ENCODE data around the gene SOS2. TPM values are rescaled to one million over a fixed set of nuclear protein-coding genes. Genes with fewer than 3 reads are reported as not detected.

Gene SOS2
- total RNA-seq, 4 donors from 2014 or later = 23.9 to 29.5 (median 26.2) TPM

DNA sequence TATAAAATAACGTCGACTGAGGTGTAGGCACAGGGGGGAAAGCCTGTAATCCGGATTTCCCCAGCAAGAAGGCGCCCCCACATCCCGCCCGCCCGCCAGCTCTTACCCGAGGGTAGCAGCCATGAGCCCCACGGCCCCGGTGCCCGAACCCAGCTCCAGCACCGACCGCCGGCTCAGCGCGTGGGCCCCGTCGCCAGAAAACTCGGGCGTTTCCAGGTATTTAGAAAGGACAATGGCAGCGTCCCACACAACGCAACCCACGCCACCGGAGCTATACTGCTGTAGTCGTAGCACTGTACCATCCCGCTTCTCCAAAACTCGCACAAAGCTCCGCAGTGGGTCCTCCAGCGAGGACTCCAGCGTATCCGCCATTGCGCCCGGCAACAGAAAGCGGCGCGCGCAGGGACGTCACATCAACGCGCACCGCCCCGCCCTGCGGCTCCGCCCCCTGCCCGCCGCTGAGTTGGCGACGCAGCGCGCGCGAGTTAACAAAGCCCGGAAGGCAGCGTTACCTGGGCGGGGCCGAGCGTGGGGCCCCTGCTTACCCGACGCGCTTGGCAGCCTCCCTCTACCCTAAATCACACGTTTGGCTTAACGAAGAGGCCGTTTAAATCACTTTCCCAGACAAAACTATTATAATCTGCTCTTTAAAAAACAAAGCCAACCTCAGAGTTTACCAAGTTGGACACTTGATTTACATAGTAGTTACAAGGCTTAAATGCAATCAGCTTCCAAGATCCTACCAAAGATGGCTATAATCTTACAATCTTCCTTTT is 115.0 kb downstream of the SOS2 start, which contains the start of gene VCPKMT:
Gene VCPKMT (minus strand): TSS at position 392 of the 776 bp plus-strand sequence. CDS start 20 bp downstream, at position 372.
- intact Hi-C loops (cut with DNase I; ENCODE audit: low total_unique reads) = no loop called here
- TF ChIP-seq POLR2A (IDR thresholded peaks at IDR 0.05) = peak in 1 of 2 donors; percentile 36
- TF ChIP-seq, protein P1, sequence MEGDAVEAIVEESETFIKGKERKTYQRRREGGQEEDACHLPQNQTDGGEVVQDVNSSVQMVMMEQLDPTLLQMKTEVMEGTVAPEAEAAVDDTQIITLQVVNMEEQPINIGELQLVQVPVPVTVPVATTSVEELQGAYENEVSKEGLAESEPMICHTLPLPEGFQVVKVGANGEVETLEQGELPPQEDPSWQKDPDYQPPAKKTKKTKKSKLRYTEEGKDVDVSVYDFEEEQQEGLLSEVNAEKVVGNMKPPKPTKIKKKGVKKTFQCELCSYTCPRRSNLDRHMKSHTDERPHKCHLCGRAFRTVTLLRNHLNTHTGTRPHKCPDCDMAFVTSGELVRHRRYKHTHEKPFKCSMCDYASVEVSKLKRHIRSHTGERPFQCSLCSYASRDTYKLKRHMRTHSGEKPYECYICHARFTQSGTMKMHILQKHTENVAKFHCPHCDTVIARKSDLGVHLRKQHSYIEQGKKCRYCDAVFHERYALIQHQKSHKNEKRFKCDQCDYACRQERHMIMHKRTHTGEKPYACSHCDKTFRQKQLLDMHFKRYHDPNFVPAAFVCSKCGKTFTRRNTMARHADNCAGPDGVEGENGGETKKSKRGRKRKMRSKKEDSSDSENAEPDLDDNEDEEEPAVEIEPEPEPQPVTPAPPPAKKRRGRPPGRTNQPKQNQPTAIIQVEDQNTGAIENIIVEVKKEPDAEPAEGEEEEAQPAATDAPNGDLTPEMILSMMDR (IDR thresholded peaks at IDR 0.05) = no peak

DNA sequence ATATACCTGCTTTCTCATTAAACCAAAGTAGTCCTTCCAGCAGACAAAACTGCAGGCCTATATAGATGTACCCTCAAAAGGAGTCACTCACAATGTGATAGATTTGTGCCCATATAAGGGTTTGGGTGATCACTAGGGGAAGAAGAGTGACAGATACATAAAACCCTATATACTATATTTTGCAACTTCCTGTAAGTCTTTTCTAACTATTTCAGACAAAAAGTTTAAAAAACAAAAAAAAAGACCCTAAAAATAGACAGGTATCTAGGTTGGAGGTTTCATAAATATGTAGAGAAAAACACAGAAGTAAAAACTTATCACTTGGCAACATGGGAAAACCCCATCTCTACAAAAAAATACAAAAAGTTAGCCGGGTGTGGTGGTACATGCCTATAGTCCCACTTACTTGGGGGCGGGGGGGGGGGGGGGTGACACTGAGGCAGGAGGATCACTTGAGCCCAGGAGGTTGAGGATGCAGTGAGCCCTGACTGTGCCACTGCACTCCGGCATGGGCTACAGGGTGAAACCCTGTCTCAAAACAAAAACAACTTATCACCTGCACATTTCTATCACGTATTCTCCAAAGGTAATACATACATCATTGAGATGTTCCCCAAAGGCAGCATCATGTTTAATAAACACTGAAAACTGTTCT is 117.9 kb downstream of the SOS2 start:
- DNase-seq (ENCODE audit: low spot score in 2 of 2) = no peak
- no peak for TF ChIP-seq POLR2A (IDR thresholded peaks at IDR 0.05)
- TF ChIP-seq, protein P1 (IDR thresholded peaks at IDR 0.05) = no peak
- intact Hi-C loops (cut with DNase I; ENCODE audit: low total_unique reads) = no loop called here
- WGBS, 2 donors = 70 to 76% methylated on average over 4 of the region's 4 CpGs
- no peak overlapping the region for H3K4me3 ChIP-seq (ENCODE audit: low read depth, poor library complexity, severe bottlenecking)

More for the DNA sequence above, 115.0 kb downstream of the SOS2 start, which contains the start of gene VCPKMT:
- H3K4me3 ChIP-seq (ENCODE audit: low read depth, poor library complexity, severe bottlenecking) = peak within 1 kb of the TSS; percentile 37
- peak; percentile 90 to 99 for DNase-seq (ENCODE audit: low spot score in 2 of 2)
- 0% methylated on average over 21 to 31 of the region's 63 CpGs for WGBS, 2 donors

DNA sequence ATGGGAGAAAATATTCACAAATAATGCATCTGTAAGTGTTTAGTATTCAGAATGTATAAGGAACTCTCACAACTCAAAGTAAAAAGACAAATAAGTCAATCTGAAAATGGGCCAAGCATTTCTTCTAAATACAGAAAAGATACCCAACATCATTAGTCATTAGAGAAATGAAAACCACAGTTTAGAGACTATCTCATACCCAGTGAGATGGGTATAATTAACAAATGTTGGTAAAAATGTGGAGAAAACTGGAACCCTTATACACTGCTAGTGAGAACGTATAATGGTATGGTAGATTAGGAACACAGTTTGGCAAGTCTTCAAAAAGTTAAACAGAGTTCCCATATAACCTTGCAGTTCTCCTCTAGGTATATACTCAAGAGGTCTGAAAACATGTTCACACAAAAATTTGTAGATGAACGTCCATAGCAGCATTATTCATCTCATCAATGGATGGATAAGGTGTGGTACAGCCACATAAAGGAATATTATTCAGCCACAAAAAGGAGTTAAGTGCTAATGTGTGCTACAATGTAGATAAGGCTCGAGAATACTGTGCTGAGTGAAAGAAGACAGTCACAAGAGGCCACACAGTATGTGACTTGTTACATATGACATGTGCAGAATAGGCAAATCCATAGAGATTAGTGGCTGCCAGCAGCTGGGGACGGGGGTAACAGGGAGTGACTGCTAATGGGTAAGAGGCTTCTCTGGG is 120.9 kb downstream of the SOS2 start:
- 87 to 90% methylated on average over 4 of the region's 4 CpGs for WGBS, 2 donors
- no peak overlapping the region for H3K4me3 ChIP-seq (ENCODE audit: low read depth, poor library complexity, severe bottlenecking)
- DNase-seq (ENCODE audit: low spot score in 2 of 2) = no peak
- no peak for TF ChIP-seq POLR2A (IDR thresholded peaks at IDR 0.05)
- intact Hi-C loops (cut with DNase I; ENCODE audit: low total_unique reads) = no loop called here

DNA sequence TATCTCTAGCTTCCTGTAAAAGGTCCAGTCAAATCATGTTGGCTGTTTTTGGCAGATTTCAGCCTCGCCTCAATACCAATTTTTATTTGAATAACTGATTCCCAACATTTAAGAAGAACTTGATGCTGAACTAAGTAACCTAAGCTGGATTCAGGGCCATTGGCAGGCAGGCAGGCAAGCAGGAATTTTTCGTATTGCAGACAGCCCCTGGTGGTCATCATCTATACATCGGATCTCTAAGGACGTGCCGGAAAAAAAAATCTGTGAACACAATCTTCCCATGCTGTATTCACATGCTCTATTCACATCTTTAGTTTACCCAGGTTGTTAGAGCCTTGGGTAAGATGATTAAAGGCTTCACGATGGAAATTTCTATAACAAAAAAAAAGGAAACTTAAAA is 122.0 kb downstream of the SOS2 start:
- TF ChIP-seq, protein P1 (IDR thresholded peaks at IDR 0.05) = no peak
- no peak for TF ChIP-seq POLR2A (IDR thresholded peaks at IDR 0.05)

DNA sequence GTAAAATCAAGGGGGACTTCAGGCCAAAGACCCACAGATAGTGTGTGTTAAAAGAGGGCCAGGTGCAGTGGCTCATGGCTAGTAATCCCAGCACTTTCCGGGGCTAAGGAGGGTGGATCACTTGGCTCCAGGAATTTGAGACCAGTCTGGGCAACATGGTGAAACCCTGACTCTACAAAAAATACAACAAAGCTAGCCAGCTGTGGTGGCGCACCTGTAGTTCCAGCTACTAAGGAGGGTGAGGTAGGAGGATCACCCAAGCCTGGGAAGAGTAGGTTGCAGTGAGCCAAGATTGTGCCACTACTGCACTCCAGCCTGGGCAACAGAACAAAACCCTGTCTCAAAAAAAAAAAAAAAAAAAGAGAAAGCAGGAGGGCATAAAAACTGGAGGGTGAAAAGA is 123.5 kb downstream of the SOS2 start:
- DNase-seq (ENCODE audit: low spot score in 2 of 2) = no peak
- no peak for TF ChIP-seq POLR2A (IDR thresholded peaks at IDR 0.05)
- TF ChIP-seq, protein P1 (IDR thresholded peaks at IDR 0.05) = no peak
- WGBS, 2 donors = 55 to 57% methylated on average over 2 of the region's 2 CpGs
- intact Hi-C loops (cut with DNase I; ENCODE audit: low total_unique reads) = loop anchor here (5.0 kb wide), 1 partner anchor 246 kb away; no protein-coding TSS in a partner anchor
- H3K4me3 ChIP-seq (ENCODE audit: low read depth, poor library complexity, severe bottlenecking) = no peak overlapping the region

More for the DNA sequence above, 122.0 kb downstream of the SOS2 start:
- intact Hi-C loops (cut with DNase I; ENCODE audit: low total_unique reads) = loop anchor here (5.0 kb wide), 1 partner anchor 247 kb away; no protein-coding TSS in a partner anchor
- H3K4me3 ChIP-seq (ENCODE audit: low read depth, poor library complexity, severe bottlenecking) = no peak overlapping the region
- DNase-seq (ENCODE audit: low spot score in 2 of 2) = no peak
- 68 to 74% methylated on average over 6 of the region's 6 CpGs for WGBS, 2 donors

Data from lower leg skin (tissue), 4 donors.